Renal cortex interstitium (tissue), 15 donors: ENCODE data around the gene CTPS1. TPM values are rescaled to one million over a fixed set of nuclear protein-coding genes. Genes with fewer than 3 reads are reported as not detected.

Experiments used
- DNase-seq, 11 donors: peaks; one replicate each; pipeline ENCODE4 v3.0.0-alpha.2; 2013; ENCODE audit warnings: low read depth in 9 of 11, low spot score in 4 of 11; ENCODE audit errors: extremely low read depth in 1 of 11
- long read RNA-seq, 16 experiments: transcript quantifications; one replicate each; lab custom pipeline, GENCODE V29; 2026
- polyA plus RNA-seq, 3 donors: library from polyadenylated mRNA; unstranded; fragments of 120-200 nt; gene quantifications; one replicate each; pipeline ENCODE4 v1.2.1, GENCODE V29; 2013; ENCODE audit not compliant: insufficient read length in 3 of 3

Gene CTPS1, protein sequence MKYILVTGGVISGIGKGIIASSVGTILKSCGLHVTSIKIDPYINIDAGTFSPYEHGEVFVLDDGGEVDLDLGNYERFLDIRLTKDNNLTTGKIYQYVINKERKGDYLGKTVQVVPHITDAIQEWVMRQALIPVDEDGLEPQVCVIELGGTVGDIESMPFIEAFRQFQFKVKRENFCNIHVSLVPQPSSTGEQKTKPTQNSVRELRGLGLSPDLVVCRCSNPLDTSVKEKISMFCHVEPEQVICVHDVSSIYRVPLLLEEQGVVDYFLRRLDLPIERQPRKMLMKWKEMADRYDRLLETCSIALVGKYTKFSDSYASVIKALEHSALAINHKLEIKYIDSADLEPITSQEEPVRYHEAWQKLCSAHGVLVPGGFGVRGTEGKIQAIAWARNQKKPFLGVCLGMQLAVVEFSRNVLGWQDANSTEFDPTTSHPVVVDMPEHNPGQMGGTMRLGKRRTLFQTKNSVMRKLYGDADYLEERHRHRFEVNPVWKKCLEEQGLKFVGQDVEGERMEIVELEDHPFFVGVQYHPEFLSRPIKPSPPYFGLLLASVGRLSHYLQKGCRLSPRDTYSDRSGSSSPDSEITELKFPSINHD
- 10 to 100 TPM; 21.8 to 31.5 (median 31.1) TPM for polyA plus RNA-seq
- long read RNA-seq, donor 1, partial matches to known transcripts, result 0 of 1 reads
- long read RNA-seq, donor 1, other reads (novel, unspliced or antisense), result 0 of 1 reads
- long read RNA-seq, donor 2, partial matches to known transcripts, result 6 of 8 reads
- long read RNA-seq, donor 2, other reads (novel, unspliced or antisense), result 0 of 8 reads
- long read RNA-seq, donor 3, partial matches to known transcripts, result 0 of 3 reads
- long read RNA-seq, donor 3, other reads (novel, unspliced or antisense), result 0 of 3 reads
- long read RNA-seq, donor 4, partial matches to known transcripts, result 7 of 11 reads
- long read RNA-seq, donor 4, other reads (novel, unspliced or antisense), result 0 of 11 reads
- long read RNA-seq, donor 5, result 0 reads
- long read RNA-seq, donor 6, partial matches to known transcripts, result 6 of 8 reads
- long read RNA-seq, donor 6, other reads (novel, unspliced or antisense), result 0 of 8 reads
- long read RNA-seq, donor 7, partial matches to known transcripts, result 0 of 4 reads
- long read RNA-seq, donor 7, other reads (novel, unspliced or antisense), result 0 of 4 reads
- long read RNA-seq, donor 8, full-length matches to known transcripts, result 6 of 6 reads
- long read RNA-seq, donor 8, partial matches to known transcripts, result 0 of 6 reads
- long read RNA-seq, donor 8, other reads (novel, unspliced or antisense), result 0 of 6 reads
- long read RNA-seq, donor 9, partial matches to known transcripts, result 0 of 3 reads
- long read RNA-seq, donor 9, other reads (novel, unspliced or antisense), result 0 of 3 reads
- long read RNA-seq, donor 10, partial matches to known transcripts, result 0 of 2 reads
- long read RNA-seq, donor 10, other reads (novel, unspliced or antisense), result 0 of 2 reads
- long read RNA-seq, donor 11, partial matches to known transcripts, result 0 of 3 reads
- long read RNA-seq, donor 11, other reads (novel, unspliced or antisense), result 0 of 3 reads
- long read RNA-seq, donor 12, partial matches to known transcripts, result 0 of 4 reads
- long read RNA-seq, donor 12, other reads (novel, unspliced or antisense), result 0 of 4 reads
- long read RNA-seq, donor 13, full-length matches to known transcripts, result 6 of 6 reads
- long read RNA-seq, donor 13, partial matches to known transcripts, result 0 of 6 reads
- long read RNA-seq, donor 13, other reads (novel, unspliced or antisense), result 0 of 6 reads
- long read RNA-seq, donor 14, transcript CTPS1-202 (19 exons, 3,201 nt), result major isoform, 5 of 5 reads
- long read RNA-seq, donor 14, partial matches to known transcripts, result 0 of 5 reads
- long read RNA-seq, donor 14, other reads (novel, unspliced or antisense), result 0 of 5 reads
- long read RNA-seq, donor 15, partial matches to known transcripts, result 0 of 1 reads
- long read RNA-seq, donor 15, other reads (novel, unspliced or antisense), result 0 of 1 reads
- long read RNA-seq, donor 16, partial matches to known transcripts, result 0 of 4 reads
- long read RNA-seq, donor 16, other reads (novel, unspliced or antisense), result 0 of 4 reads

DNA sequence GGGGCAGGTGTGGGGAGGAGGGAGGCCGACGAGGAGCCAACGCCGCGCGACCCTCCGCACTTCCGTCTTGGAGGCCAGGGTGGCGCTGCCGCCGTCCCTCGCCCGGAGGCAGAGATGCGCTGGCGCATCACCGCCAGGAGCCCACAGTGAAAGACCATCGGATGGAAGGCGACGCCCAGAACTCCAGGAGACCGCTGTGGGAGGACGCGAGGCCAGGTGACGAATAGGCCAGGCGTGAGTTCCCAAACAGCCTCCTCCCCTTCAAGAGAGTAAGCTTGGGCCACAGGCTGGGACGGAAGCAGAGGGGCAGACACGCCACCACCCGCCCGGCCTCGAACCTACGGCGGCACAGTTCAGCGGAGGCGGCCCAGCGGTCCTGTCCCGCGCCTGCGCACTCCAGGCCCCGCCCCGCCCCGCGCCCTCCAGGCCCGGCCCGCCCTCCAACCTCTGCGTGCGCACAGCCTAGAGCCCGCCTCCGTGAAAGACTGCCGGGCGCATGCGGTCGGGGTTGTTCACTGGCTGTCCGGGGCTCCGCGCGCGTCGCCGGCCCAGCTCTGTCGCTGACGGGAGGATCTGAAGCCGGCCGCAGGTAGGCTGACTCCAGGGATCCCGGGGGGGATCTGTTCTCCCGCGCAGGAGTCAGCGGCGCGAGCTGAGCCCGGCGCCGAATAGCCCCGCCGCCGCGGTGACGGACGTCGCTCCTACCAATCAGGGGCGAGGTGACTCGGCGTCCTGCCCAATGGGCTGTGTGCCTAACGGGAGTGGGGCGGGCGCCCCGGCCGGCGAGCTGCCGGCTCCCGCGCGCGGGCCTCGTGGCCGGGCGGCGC, at the start of gene CTPS1:
Gene CTPS1, plus strand, starts transcription at position 456 of the 827 bp plus-strand sequence. CDS start 3,595 bp downstream, outside the sequence.
- peak; percentile 82 to 94 (median 91) for DNase-seq

DNA sequence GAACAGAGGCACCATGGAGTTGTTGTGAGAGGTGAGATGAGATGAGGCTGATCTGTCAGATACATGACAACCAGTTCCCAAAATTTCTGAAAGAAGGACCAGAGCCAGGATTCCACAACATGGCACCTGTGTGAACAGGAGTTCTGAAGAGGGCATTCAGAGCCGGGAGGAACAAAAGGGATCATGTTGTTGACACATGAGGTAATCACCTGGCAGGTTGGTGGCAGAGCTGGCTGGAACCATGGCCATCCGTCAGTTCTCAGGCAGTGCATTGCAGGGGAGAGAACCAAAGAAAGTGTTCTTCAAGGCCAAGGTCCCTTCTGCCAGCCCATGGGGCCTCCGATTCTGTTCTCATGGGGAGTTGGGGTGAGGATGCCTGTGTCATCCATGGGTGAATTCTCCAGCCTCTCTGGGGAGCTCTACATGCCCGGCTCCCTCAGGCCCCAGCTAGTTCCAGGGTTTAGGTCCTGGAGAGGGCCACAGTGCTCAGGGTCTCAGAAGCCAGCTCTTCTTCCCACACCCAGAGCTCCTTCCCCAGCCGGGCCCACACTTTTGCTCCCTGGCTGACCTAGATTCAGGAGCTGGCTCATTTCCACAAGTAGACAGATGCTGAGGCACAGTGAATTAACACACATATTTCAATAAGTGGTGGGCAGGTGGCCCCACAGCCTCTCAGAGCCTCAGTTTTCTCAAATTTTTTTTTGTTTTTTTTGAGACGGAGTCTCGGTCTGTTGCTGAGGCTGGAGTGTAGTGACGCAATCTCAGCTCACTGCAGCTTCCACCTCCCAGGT, 49.1 kb upstream of the CTPS1 start:
- DNase-seq, result no peak

DNA sequence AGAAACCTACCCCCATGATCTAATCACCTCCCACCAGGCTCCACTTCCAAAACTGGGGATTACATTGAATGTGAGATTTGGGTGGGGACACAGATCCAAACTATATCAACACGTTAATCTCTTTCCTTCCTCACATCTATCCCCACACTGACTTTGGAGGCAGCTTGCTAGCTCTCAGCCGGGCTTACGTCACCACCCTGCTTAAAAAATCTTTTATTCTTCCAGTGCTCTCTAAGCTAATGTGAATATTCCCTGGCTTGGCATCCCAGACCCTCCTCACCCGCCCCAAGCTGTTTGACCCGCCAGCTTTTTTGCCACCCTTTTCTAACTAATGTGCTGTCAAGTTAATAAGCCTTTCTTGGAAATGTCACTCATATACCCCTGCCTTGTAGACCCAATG, 47.9 kb upstream of the CTPS1 start:
- DNase-seq, result no peak

DNA sequence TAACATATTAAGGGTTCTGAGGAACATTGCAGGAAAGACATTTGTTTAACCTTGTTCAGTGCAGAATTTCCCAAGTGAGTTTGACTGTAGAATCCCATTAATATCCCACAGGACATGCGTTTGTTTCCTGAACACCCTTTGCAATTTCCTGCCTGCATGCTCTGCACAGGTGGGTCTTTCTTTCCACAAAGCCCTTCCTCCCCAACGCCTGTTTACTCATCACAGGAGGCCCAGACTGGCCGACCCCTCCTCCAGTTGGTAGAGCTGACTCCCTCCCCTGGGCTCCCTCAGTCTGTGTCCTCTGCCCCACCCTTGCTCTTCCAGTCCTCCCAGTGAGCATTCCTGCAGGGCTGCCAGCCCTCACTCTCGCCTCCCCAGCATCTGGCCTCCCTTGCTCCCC, 47.5 kb upstream of the CTPS1 start:
- no peak for DNase-seq

DNA sequence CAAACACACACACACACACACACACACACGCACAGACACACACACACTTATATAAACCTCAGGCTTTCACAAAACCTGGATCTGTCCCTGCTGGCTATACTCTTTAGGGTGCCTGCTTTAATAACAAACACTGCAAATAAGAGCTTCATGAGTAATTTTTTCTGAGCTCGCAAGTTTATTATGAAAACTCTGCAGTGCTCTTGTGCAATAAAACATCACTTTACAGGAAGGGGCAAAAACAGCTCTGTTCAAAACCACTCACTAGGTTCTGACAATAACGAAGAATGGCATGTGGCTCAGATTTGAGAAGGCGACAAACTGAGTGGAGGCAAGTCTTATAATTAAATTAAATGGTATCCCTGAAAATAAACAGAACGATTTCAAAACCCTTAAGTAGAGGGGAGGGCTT, 42.6 kb upstream of the CTPS1 start:
- DNase-seq, result no peak

DNA sequence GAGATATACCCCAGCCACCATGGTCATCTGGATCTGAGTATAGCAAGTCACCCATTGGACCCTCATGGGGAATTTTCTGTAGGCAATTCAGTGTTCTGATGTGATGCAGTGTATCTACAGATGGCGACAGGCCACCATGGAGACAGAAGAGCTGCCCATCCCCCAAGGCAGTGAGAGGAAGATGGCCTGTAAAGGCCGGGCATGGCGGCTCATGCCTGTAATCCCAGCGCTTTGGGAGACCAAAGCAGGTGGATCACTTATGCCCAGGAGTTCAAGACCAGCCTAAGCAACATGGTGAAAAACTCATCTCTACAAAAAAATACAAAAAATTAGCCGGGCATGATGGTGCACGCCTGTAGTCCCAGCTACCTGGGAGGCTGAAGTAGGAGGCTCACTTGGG, 41.1 kb upstream of the CTPS1 start:
- no peak for DNase-seq

DNA sequence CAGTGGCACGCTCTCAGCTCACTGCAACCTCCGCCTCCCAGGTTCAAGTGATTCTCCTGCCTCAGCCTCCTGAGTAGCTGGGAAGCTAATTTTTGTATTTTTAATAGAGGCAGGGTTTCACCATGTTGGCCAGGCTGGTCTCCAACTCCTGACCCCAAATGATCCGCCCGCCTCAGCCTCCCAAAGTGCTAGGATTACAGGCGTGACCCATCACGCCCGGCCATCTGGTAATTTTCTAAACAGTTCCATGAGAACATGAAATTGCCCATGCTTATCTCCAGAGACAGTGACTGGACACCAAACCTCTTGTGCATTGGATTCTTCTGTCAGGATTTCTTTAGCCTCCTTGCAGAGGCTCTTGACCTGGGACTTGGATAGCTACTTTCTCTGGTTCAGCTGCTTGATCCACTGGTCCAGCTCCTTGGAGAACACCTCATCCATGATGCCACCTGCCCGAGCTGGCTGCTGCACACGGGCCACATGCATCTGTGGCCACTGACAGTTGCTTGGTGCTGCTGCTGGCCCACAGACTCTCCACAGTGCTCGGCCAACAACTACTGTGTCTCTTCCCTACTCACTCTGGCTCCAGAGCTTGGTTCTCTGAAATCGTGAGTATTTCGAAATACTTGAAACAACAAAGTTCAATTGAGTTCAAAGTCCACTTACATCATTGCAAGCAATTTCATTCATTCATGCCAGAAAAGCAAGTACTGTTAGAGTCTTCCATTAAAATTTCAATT, 40.0 kb upstream of the CTPS1 start:
- no peak for DNase-seq

DNA sequence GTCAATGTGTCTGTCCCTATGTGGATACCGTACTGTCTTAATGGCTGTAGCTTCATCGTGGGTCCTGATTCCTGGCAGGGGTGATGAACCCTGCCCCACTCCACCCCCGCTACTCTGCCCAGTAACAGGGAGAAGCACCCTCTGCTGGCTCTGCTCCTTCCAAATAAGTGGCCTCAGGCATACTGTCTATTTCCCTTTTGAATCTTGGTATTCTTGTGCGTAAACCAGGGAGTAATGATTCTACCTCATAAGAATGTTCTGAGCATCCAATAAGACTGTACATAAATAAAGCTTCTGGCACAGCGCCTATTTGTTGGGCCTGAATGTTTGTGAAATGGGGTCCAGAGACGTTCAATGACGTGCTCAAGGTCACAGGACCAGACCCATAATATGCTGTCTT, 35.2 kb upstream of the CTPS1 start:
- no peak for DNase-seq

DNA sequence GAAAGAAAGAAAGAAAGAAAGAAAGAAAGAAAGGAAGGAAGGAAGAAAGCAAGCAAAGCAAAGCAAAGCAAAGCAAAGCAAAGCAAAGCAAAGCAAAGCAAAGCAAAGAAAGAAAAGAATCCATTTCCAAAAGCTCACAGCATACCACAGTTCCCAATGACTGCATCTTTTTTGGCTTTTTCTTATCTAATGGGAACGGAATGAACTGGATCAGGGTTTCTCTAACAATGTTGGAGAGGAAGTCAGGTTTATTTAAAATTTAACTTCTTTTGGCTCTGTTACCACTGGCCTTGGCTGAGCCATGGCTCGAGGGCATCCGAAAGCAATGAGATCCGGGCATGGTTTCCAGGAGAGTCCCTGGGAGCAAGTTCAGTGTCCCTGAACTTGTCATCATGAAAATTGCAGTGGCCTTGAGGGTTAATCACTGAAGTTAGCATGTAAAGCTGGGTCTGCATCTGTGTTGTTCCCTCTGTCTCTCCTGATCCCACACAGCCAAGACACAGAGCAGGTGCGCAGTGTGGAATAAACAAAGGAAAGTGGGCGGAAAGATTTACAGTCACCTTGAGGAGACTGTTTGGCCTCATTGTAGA, 34.6 kb upstream of the CTPS1 start:
- no peak for DNase-seq

DNA sequence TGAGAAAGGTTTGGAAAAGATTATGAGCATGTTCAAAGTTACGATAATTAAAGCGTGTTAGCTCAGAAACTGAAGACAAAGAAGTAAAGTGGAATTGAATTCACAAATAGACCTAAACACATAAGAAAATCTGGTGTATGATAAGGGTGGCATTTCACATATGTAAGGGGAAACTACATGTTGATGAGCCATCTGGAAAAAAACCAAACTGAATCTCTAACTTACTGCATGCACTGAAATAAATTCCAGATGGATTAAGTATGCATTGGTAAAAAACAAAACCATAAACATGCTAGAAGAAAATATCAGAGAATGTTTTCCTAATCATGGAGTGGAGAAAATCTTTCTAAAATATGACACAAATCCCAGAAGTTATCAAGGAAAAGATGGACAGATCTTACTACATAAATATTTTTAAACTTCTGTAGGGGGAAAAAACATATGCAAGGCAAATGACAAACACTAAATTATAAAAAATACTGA, 34.0 kb upstream of the CTPS1 start:
- DNase-seq, result no peak

DNA sequence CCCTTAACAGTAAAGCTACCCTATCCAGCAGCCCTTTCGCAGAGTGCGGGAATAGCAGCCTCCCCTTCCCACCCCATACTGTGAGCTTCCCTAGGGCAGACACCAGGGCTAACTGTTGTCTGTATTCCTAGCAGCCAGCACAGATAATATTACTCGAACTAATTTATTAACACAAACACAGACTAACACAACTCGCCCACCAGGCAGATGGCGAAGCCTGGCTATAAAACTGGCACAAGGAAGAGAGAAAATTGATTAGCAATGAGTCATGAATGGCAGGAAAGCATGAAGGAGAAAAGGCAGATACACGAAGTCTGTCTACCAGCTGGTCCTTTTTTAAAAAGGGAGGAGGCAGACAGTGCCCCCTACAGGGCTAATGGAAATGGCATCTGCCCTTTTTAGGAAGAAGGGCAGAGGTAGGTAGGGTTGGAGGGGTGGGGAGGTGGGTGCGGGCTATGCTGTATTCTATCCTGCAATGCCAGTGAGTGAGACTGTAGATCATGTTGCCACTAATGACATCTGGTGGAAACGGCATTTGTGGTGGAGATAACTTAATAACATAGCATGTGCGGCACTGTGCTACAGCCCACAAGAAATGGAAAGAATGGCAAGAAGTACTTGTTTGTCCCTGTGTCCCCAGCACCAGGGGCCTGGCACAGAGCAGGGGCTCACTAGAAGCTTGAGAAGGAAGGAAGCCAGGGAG, 30.6 kb upstream of the CTPS1 start:
- DNase-seq, result no peak

DNA sequence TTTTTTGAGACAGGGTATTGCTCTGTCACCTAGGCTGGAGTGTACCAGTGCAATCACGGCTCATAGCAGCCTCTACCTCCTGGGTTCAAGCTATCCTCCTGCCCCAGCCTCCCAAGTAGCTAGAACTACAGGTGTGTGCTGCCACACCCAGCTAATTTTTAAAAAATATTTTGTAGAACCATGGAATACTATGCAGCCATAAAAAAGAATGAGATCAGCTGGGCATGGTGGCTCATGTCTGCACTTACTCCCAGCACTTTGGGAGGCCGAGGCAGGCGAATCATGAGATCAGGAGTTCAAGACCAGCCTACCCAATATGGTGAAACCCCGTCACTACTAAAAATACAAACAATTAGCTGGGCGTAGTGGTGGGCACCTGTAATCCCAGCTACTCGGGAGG, 29.9 kb upstream of the CTPS1 start:
- no peak for DNase-seq

DNA sequence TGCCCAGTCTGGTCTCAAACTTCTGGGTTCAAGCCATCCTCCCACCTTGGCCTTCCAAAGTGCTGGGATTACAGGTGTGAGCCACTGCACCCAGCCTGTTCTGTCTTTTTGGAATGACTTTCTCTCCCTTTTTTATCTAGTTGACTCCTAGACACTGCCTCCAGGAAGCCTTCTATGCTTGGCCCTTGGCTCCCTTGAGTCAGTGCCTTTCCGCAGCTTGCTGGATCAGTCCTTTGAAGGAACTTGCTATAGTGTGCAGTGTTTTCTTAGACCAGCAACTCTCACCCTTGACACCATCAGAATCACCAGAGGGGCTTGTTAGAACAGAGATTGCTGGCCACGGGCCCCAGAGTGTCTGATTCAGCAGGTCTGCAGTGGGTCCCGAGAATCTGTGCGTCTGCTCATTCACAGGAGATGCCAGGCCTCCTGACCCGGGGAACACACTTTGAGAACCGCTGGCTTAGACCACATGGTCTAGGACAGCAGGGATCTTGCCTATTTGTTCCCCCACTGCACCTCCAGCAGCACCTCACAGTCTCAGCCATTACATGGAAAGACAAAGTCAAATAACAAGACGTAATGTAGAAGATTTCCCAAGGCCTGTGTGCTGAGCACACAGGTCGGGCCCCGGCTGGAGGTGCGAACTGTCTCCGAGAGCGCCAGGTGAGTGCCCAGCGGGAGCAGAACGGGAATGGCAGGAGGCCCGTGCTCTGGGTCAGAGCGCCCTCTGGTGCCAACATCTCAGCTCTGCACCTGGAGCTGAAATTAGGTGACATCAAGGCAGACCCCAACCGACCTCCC, 27.4 kb upstream of the CTPS1 start:
- DNase-seq, result peak in 10 of 11 donors; percentile 25 to 56 (median 42)
